ENCODE data around the gene FKBP5. TPM values are rescaled to one million over a fixed set of nuclear protein-coding genes. Genes with fewer than 3 reads are reported as not detected.
"Not testable (repeated sequence)": the region's sequence is repeated elsewhere in the genome, so short reads cannot be mapped to it uniquely, and the experiment has no call there.

FKBP5 gene
- total RNA-seq, 1 donor from 2014 or later, result 29.5 TPM

GRCh38 chr6:35706468-35706867 lies 17.8 kb upstream of the FKBP5 start:
- FAIRE-seq (no peak), DNase-seq (ENCODE audit: low read depth) (peak; percentile 68)
- TF ChIP-seq, protein P1, sequence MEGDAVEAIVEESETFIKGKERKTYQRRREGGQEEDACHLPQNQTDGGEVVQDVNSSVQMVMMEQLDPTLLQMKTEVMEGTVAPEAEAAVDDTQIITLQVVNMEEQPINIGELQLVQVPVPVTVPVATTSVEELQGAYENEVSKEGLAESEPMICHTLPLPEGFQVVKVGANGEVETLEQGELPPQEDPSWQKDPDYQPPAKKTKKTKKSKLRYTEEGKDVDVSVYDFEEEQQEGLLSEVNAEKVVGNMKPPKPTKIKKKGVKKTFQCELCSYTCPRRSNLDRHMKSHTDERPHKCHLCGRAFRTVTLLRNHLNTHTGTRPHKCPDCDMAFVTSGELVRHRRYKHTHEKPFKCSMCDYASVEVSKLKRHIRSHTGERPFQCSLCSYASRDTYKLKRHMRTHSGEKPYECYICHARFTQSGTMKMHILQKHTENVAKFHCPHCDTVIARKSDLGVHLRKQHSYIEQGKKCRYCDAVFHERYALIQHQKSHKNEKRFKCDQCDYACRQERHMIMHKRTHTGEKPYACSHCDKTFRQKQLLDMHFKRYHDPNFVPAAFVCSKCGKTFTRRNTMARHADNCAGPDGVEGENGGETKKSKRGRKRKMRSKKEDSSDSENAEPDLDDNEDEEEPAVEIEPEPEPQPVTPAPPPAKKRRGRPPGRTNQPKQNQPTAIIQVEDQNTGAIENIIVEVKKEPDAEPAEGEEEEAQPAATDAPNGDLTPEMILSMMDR (IDR thresholded peaks at IDR 0.05; ENCODE audit: insufficient read depth, low read length, severe bottlenecking), result no peak
- no peaks in the 10 kb centered on the region for H3K36me3 ChIP-seq (ENCODE audit: control insufficient read depth, insufficient read depth, low read length)
- no peaks in the 10 kb centered on the region for H3K27me3 ChIP-seq (ENCODE audit: control insufficient read depth, insufficient read depth, low read length)
- H3K4me3 ChIP-seq (ENCODE audit: low read depth, low read length), result no peak overlapping the region

- Histone ChIP-seq H3K27me3 (ENCODE audit: control insufficient read depth, insufficient read depth, low read length) (no peaks in the 10 kb centered on the region), H3K4me3 (ENCODE audit: low read depth, low read length) (no peak overlapping the region), H3K36me3 (ENCODE audit: control insufficient read depth, insufficient read depth, low read length) (no peaks in the 10 kb centered on the region)
- no peak for DNase-seq (ENCODE audit: low read depth)
- TF ChIP-seq, protein P1 (IDR thresholded peaks at IDR 0.05; ENCODE audit: insufficient read depth, low read length, severe bottlenecking), result no peak
- peak; percentile 79 for FAIRE-seq
These were observed 14.8 kb upstream of the FKBP5 start for GRCh38 chr6:35703554-35703953.

DNA sequence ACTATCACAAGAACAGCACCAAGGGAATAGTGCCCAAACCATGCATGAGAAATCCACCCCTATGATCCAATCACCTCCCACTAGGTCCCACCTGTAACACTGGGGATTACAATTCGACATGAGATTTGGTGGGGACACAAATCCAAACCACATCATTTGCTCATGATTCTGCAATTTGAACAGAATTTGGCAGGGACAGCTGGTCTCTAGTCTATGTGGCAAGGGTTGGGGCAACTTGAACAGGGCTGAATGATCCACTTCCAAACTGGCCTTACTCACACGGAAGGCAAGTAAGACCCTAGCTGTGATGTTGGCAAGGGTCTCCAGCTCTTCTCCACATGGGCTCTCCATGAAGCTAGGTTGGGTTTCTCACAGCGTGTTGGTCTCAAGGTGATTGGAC lies 10.1 kb upstream of the FKBP5 start:
- H3K27me3 ChIP-seq (ENCODE audit: control insufficient read depth, insufficient read depth, low read length), result no peaks in the 10 kb centered on the region
- TF ChIP-seq, protein P1 (IDR thresholded peaks at IDR 0.05; ENCODE audit: insufficient read depth, low read length, severe bottlenecking), result no peak
- DNase-seq (ENCODE audit: low read depth) (no peak), FAIRE-seq (no peak)
- no peak overlapping the region for H3K4me3 ChIP-seq (ENCODE audit: low read depth, low read length)
- no peaks in the 10 kb centered on the region for H3K36me3 ChIP-seq (ENCODE audit: control insufficient read depth, insufficient read depth, low read length)

GRCh38 chr6:35698430-35698829 lies 9.7 kb upstream of the FKBP5 start:
- FAIRE-seq; H3K36me3 ChIP-seq (ENCODE audit: control insufficient read depth, insufficient read depth, low read length); DNase-seq (ENCODE audit: low read depth); H3K27me3 ChIP-seq (ENCODE audit: control insufficient read depth, insufficient read depth, low read length); H3K4me3 ChIP-seq (ENCODE audit: low read depth, low read length): not testable (repeated sequence)

- no peak for FAIRE-seq
- DNase-seq (ENCODE audit: low read depth), result peak; percentile 53
- TF ChIP-seq, protein P1 (IDR thresholded peaks at IDR 0.05; ENCODE audit: insufficient read depth, low read length, severe bottlenecking), result no peak
- no peaks in the 10 kb centered on the region for H3K36me3 ChIP-seq (ENCODE audit: control insufficient read depth, insufficient read depth, low read length)
- H3K27me3 ChIP-seq (ENCODE audit: control insufficient read depth, insufficient read depth, low read length), result no peaks in the 10 kb centered on the region
- H3K4me3 ChIP-seq (ENCODE audit: low read depth, low read length), result no peak overlapping the region
These were observed 5.7 kb upstream of the FKBP5 start for GRCh38 chr6:35694462-35694861.

- Histone ChIP-seq H3K4me3 (ENCODE audit: low read depth, low read length) (no peak overlapping the region), H3K36me3 (ENCODE audit: control insufficient read depth, insufficient read depth, low read length) (no peaks in the 10 kb centered on the region), H3K27me3 (ENCODE audit: control insufficient read depth, insufficient read depth, low read length) (no peaks in the 10 kb centered on the region)
- DNase-seq (ENCODE audit: low read depth), result peak; percentile 20
- no peak for FAIRE-seq
- TF ChIP-seq, protein P1 (IDR thresholded peaks at IDR 0.05; ENCODE audit: insufficient read depth, low read length, severe bottlenecking), result no peak
These were observed 2.5 kb upstream of the FKBP5 start for GRCh38 chr6:35691027-35691824.
